EH (cell line): ENCODE results near the gene ACP1.
"Not testable (repeated sequence)": the region's sequence is repeated elsewhere in the genome, so short reads cannot be mapped to it uniquely, and the experiment has no call there.

ENCODE experiments used
- DNase-seq: peaks from one replicate; pipeline ENCODE4 v3.0.0-alpha.2; 2015; ENCODE audit warnings: low read depth

The ACP1 gene

DNA sequence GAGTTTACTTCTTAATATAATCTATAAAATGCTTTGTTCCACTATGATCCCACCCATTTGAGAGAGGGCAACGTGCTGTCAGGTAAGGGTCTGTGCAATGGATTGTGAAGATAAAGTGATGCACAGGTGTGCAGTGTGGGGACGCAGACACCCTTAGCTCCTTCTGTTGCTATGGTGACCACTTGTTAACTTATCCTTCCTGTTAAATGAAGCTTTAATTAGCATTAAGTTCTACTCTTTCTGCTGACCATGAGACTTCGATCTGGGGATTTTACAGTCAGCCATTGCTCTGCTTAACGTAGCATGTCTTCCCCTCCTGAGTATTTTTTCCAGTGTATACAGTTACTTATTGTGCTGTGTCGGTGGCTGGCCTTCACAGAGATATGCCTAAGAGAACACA lies 46.2 kb downstream of the ACP1 start:
- no peak for DNase-seq

DNA sequence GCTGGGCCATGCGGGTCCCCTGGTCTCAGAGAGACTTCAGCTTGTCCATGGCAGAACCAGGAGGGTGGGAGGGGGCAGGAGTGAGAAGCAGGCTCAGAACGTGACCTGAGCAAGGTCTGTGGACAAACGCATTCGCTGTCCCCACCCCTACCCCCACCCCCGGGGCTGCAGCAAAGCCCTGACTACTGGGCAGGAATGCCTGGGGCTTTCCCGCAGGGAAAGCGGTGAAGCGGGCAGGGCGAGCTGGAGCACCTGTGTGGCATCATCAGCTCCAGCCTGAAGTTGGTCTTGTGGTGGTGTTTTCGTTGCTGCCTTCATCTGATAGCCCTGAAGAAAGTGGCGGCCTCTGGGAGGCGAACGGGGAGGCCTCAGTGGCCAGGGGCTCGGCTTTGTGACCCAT lies 49.2 kb downstream of the ACP1 start:
- no peak for DNase-seq

DNA sequence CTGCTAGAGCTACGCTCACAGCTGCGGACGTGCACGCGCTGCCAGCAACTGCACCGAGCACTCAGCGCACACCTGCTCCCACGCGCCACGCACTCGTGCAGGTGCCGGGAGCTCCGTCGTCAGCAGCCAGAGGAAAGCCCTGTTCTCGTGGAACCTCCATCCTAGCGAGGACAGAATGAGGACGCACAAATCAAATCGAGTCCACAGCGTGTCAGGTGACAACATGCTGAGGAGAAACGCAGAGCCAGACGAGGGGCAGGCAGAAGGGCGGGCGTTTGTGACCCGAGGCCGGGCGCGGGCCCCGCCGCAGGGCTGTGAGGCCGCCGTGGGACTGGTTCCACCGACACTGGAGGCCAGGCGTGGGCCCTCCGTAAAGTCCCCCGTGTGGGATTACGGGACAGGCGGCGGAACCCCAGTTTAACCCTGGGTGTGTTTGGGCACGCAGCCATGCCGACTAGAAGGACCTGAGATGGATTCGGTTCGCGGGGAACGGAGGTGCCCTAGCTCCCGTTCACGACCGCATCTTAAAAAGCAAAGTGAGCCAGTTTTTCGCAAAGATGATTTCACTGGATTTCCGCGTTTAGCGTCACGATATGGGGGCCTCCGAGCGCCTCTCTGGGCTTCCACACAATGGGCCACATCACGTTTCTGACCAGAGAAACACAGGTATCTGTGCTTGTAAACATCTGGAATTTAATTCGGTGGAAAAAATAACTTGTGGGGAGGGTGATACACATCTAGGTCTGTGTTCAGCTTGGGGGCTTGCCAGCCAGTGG lies 50.0 kb downstream of the ACP1 start:
- DNase-seq, result no peak

DNA sequence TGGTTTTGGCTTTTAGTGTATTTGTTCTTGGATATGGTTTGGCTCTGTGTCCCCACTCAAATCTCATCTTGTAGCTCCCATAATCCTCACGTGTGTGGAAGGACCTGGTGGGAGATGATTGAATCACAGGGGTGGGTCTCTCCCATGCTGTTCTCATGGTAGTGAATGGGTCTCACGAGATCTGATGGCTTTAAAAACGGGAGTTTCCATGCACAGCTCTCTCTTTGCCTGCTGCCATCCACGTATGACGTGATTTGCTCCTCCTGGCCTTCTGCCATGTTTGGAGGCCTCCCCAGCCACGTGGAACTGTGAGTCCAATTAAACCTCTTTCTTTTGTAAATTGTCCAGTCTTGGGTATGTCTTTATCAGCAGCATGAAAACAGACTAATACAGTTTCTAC lies 51.2 kb downstream of the ACP1 start:
- not testable (repeated sequence) for DNase-seq

DNA sequence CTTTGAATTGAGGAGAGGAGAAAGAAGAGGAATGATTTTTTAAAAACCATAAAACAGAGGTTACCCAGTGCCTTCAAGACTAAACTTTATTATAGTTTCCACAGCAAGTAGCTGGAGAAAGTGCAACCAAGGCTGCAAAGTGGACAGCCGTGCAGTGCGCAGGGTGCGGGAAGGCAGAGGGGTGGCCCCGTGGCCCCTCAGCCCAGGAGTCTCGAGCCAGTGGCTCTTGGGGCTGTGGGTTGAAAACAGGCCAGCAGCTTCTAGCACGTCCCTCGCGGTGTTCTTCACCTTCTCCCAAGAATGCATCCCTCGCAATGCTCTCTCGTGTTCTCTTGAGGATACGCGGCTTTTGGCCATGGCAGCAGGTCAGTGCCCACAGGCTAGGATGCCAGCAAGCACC lies 51.6 kb downstream of the ACP1 start:
- no peak for DNase-seq

DNA sequence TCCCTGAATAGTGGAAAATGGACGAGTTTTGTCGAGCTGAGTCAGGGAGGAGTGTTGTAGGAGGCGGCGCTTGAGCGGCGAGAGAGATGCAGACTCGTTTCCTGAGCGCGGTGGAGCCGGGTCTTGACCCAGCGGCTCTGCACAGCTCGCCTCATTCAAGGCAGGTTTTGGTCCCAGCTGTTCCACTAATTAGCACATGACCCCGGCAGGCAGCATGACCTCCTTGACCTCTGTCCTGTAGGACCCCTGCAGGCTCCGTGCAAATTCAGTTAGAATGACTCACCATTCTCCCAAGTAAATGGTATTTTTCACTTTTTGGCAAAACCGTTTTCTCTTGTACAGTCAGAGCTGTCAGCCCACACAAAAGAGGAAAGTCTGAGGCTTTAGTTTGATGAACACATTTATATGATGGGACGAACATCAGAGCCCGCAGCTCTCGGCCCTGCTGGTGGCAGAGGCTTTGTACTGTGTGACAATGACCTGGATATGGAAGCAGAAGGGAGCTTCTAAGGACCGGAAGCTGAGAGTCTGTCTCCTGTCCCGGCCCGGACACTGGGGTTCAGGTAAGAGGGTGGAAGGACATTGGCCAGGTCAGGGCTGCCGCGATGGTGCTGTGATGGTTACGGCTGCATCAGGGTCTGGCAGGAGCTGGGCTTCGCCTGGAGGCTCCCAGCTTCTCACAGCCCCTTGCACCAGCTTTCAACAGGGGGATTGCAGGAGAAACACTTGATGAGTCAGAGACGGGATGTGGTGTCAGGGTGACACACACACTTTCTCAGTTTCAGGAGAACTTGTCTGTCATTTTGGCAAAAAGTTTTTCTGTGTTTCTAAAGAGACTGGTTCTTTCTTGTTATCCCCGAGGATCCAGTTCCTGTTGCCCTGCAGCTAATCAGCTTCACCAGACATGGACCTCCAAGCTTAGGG lies 53.0 kb downstream of the ACP1 start:
- peak; percentile 5 for DNase-seq

DNA sequence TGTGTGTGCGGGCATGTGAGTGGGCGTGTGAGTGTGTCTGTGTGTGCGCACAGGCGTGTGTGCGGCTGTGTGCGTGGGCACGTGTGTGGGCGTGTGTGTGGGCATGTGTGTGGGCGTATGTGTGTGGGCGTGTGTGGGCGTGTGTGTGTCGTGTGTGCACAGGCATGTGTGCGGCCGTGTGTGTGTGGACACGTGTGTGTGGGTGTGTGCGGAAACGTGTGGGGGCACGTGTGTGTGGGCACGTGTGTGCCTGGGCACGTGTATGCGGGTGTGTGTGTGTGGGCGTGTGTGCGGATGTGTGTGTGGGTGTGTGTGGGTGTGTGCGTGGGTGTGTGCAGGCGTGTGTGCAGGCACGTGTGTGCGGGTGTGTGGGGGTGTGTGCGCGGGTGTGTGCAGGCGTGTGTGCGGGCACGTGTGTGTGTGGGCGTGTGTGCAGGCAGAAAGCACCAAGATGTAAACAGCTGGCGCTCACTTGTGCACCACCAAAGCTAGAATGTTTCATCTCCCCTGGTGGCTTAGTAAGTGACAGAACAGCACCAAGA lies 54.4 kb downstream of the ACP1 start:
- DNase-seq, result no peak

DNA sequence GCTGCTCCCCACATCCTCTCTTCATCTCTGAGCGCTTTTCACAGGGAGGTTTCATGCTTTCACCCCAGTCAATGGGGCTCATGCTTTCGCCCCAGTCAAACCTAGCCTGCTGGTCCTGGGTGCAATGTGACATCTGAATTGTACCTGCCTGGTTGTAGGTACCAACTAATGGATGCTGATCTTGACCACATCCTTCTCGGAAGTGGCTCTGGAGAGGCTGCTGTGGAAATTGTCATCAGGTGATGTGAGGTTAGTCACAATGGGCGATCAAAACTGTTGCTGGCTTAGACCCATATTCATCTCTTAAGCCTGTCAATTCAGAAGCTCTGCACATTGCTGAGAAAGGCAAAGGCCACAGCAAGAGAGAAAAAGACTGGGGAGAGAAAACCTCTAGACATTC lies 55.8 kb downstream of the ACP1 start:
- no peak for DNase-seq

DNA sequence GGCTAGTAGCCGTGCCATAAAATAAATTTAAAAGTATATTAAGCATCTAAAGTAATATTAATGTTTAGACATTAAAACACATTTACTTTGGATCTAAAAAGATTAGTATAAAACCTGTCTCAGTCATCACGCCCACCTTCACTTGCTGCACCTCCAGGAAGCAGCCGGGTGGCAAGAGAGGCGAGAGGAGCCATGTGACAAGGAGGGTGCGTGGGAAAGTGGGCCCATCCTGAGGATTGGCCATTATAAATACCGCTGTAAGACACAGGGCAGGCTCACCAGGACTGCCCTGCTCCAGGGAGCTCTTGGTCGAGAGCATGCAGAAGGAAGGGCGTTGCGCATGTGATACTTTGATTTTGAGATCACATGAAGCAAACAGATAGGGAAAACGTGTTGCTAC lies 57.6 kb downstream of the ACP1 start:
- no peak for DNase-seq

DNA sequence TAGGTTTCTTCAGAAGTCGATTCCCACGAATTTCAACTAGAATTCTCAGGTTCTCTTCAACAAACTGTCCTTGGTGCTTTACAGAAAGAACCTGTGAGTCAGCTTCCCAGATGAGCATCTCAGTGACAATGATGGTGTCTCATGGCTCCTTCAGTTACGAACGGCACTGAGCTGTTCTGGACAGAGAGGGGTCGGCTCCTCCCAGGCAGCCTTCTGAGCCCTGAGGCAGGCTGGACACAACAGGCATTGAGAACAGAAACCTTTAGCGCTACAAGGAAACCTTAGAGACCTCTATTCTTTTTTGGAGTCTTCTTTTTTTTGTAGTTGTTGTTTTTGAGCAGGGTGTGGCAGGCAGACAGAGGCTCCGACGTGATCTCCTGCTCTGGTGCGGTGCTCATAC lies 58.3 kb downstream of the ACP1 start:
- DNase-seq, result no peak
